SK-N-MC (cell line): Measurements from ENCODE around the gene CEP72.
A peak's percentile ranks its signal among the peaks of the same experiment; 100 is the strongest.

Source experiments
- DNase-seq: peaks from one replicate; pipeline ENCODE4 v3.0.0-alpha.2; 2011; ENCODE audit warnings: low read depth, low spot score
- H3K27ac ChIP-seq: fragments of 200-600 bp; sonication (generic); 2 replicates; pipeline ENCODE4 v1.5.1; 2016; ENCODE audit warnings: mixed run types
- H3K36me3 ChIP-seq: fragments of 200-600 bp; sonication (generic); 2 replicates; pipeline ENCODE4 v1.6.1; 2017; ENCODE audit warnings: antibody characterized with exemption, low read length, mixed read lengths; ENCODE audit not compliant: insufficient read depth
- H3K4me3 ChIP-seq: fragments of 200-600 bp; sonication (generic); 2 replicates; pipeline ENCODE4 v1.5.1; 2016
- H3K9ac ChIP-seq: fragments of 200-600 bp; sonication (generic); 2 replicates; pipeline ENCODE4 v1.8.0; 2017; ENCODE audit warnings: mixed run types, mixed read lengths; ENCODE audit not compliant: insufficient read length
- H3K9me3 ChIP-seq: fragments of 200-600 bp; sonication (generic); 2 replicates; pipeline ENCODE4 v1.6.1; 2017; ENCODE audit warnings: low read depth, mild to moderate bottlenecking, antibody characterized with exemption, low read length, moderate library complexity, mixed read lengths
- EZH2 ChIP-seq: fragments of 200-600 bp; sonication (generic); IDR thresholded peaks from one replicate; pipeline ENCODE4 v1.6.1; 2017; ENCODE audit warnings: antibody characterized with exemption
- FOXP2 ChIP-seq: optimal IDR thresholded peaks from 2 replicates; pipeline ENCODE3; 2011; ENCODE audit warnings: mild to moderate bottlenecking, moderate library complexity; ENCODE audit not compliant: insufficient read depth; ENCODE audit errors: extremely low read length, control extremely low read depth
- POLR2AphosphoS5 ChIP-seq: IDR thresholded peaks from 2 replicates; pipeline ENCODE4 v1.6.1; 2012; ENCODE audit warnings: mild to moderate bottlenecking, low read depth, low read length, borderline replicate concordance

The CEP72 gene

GRCh38 chr5:612498-613424, 621 bp downstream of the CEP72 start:
- Histone ChIP-seq H3K36me3 (peaks cover 6% of the 10 kb centered on the region), H3K9ac (peak overlapping the region; percentile 85), H3K4me3 (peak overlapping the region; percentile 98), H3K9me3 (no peaks in the 10 kb centered on the region), H3K27ac (no peak overlapping the region)
- no peak for DNase-seq
- TF ChIP-seq EZH2 = no peak
- no peak for TF ChIP-seq POLR2AphosphoS5
- no peak for TF ChIP-seq FOXP2

DNA sequence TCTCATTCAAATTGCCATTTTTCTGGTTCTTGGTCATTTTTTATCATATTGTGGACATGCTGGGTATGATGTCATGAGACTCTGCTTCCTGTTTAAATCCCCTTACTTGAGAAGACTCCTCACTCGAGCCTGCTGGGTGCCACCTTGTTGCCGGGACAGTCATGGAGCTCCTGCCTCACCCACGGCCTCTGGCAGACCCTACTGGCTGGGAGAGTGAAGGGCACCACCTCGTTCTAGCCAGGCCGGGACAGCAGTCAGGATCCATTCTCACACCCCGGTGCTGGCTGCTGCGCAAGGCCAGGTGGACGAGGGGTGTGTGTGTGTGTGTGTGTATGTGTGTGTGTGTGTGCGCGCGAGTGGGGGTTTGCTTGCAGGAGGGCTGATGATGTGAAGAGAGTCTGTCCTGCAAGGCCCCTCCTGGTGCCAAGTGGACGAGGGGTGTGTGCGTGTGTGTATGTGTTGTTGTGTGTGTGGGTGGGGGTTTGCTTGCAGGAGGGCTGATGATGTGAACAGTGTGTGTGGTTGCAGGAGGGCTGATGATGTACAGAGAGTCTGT, 4.4 kb downstream of the CEP72 start:
- Histone ChIP-seq H3K36me3 (peaks cover 39% of the 10 kb centered on the region), H3K27ac (no peak overlapping the region), H3K9me3 (no peaks in the 10 kb centered on the region), H3K9ac (no peak overlapping the region), H3K4me3 (no peak overlapping the region)
- DNase-seq = no peak
- TF ChIP-seq FOXP2 (no peak), POLR2AphosphoS5 (no peak), EZH2 (no peak)

DNA sequence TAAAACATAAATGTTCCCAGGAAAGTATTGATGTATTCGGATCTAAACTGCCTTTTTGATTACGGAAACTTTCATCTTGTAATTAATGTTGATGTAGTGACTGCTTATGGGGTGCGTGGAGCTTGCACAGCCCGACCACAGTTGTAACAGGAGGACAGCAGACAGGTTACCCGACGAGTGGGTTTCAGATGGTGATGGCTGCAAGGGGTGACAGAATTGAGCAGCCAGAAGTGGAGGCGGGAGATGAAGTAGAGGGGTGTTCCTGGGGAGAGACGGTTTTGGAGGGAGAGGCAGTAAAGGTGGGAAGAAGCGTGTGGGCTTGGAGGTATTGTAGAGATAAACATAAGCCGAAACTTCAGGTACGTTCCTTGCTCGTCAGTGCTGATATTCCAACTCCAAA, 5.8 kb downstream of the CEP72 start:
- H3K4me3 ChIP-seq = no peak overlapping the region
- H3K9me3 ChIP-seq = no peaks in the 10 kb centered on the region
- no peak overlapping the region for H3K9ac ChIP-seq
- TF ChIP-seq FOXP2 = no peak
- TF ChIP-seq EZH2 = no peak
- TF ChIP-seq POLR2AphosphoS5 = no peak
- no peak overlapping the region for H3K27ac ChIP-seq
- peaks cover 40% of the 10 kb centered on the region for H3K36me3 ChIP-seq
- no peak for DNase-seq

DNA sequence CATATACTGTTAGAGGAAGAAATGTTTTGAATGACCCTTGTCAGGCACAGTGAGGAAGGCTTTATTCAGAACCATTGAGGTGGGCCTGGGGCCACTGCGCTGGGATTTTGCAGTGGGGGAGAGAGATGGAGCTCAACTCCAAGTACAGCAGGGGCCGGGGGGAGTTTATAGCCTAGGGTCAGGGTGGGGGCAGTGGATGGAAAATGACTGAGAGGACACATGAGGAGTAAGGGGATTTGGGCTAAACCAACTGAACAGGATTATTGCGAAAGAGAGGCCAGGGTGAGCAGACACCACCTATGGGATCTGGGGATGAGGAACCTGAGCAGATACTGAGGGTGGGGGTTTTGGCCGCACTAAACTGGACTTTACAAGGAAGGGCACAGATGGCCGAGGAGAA, 6.3 kb downstream of the CEP72 start:
- H3K27ac ChIP-seq = no peak overlapping the region
- H3K4me3 ChIP-seq = no peak overlapping the region
- no peak for TF ChIP-seq EZH2
- no peak for TF ChIP-seq POLR2AphosphoS5
- no peak for TF ChIP-seq FOXP2
- H3K36me3 ChIP-seq = peaks cover 40% of the 10 kb centered on the region
- DNase-seq = no peak
- H3K9me3 ChIP-seq = no peaks in the 10 kb centered on the region
- H3K9ac ChIP-seq = no peak overlapping the region

DNA sequence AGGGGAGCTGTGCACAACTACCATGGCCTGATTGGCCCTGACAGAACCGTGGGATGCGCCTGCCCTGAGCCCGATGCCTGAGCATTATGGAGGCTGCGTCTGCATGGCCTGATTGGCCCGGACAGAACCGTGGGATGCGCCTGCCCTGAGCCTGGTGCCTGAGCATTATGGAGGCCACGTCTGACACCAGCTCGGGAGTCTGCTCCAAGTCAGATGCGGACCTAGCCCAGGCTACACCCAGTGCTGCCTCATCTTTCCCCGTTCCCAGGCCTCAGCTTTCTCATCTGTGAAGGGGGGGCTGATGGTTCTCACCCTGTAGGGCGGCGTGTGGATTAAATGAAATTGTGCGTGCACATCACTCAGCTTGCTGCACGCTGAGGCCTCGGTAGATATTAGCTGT, 7.3 kb downstream of the CEP72 start:
- TF ChIP-seq FOXP2 (no peak), EZH2 (no peak), POLR2AphosphoS5 (no peak)
- Histone ChIP-seq H3K36me3 (peaks cover 40% of the 10 kb centered on the region), H3K27ac (no peak overlapping the region)

GRCh38 chr5:620152-620551, 8.0 kb downstream of the CEP72 start:
- H3K9me3 ChIP-seq = no peaks in the 10 kb centered on the region
- peaks cover 40% of the 10 kb centered on the region for H3K36me3 ChIP-seq
- no peak for TF ChIP-seq FOXP2
- no peak for TF ChIP-seq POLR2AphosphoS5
- TF ChIP-seq EZH2 = no peak
- H3K27ac ChIP-seq = no peak overlapping the region
- no peak for DNase-seq
- no peak overlapping the region for H3K4me3 ChIP-seq
- H3K9ac ChIP-seq = no peak overlapping the region

More for the DNA sequence above, 7.3 kb downstream of the CEP72 start:
- no peak for DNase-seq
- H3K9ac ChIP-seq = no peak overlapping the region
- no peaks in the 10 kb centered on the region for H3K9me3 ChIP-seq
- H3K4me3 ChIP-seq = no peak overlapping the region

- Histone ChIP-seq H3K27ac (no peak overlapping the region), H3K9ac (no peak overlapping the region), H3K36me3 (peaks cover 40% of the 10 kb centered on the region; the same call in 1 of the 2 replicates), H3K9me3 (no peaks in the 10 kb centered on the region), H3K4me3 (no peak overlapping the region)
- DNase-seq = no peak
- TF ChIP-seq EZH2 = no peak
- no peak for TF ChIP-seq FOXP2
- TF ChIP-seq POLR2AphosphoS5 = no peak
These were observed 8.5 kb downstream of the CEP72 start for GRCh38 chr5:620586-621180.

DNA sequence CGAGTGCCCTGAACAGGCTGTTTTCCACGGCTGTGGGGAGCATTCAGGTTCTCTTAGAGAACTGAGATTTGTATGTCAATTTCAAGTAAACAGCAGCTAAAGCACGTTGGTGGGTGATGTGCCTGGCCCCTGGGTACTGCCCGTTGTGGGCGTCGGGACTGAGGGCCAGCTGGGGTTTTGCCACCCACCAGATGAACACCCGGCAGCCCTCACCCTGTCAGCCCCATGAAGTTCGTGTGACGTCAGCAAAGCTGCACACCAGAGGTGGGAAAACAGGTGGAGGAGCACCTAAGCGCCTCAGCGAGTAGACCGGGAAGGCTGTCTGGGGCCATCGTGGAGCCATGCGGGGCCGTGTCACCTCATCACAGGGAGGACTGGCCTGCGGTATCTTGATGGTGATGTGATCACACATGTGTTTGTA, 9.2 kb downstream of the CEP72 start:
- no peak for TF ChIP-seq POLR2AphosphoS5
- TF ChIP-seq FOXP2 = no peak
- TF ChIP-seq EZH2 = no peak
- Histone ChIP-seq H3K9ac (no peak overlapping the region), H3K9me3 (no peaks in the 10 kb centered on the region), H3K4me3 (no peak overlapping the region), H3K27ac (no peak overlapping the region), H3K36me3 (peaks cover 40% of the 10 kb centered on the region; the same call in 1 of the 2 replicates)
- no peak for DNase-seq

GRCh38 chr5:622359-622758, 10.2 kb downstream of the CEP72 start:
- no peak for TF ChIP-seq EZH2
- no peak for TF ChIP-seq POLR2AphosphoS5
- TF ChIP-seq FOXP2 = no peak
- H3K4me3 ChIP-seq = no peak overlapping the region
- DNase-seq = no peak
- H3K9ac ChIP-seq = no peak overlapping the region
- H3K36me3 ChIP-seq = peaks cover 37% of the 10 kb centered on the region; the same call in 1 of the 2 replicates
- no peak overlapping the region for H3K27ac ChIP-seq
- no peaks in the 10 kb centered on the region for H3K9me3 ChIP-seq
